Esophagus muscularis mucosa (tissue), 4 donors: ENCODE measurements around the gene ARHGAP24.

Source experiments
- CTCF ChIP-seq, 3 experiments: fragments of 200-600 bp in 2 of 3; fragments of 450-650 bp in 1 of 3; sonication (generic) in 2 of 3; IDR thresholded peaks; one replicate each; pipeline ENCODE4 v1.5.1; 2017 to 2019; ENCODE audit warnings: antibody characterized with exemption in 3 of 3, mild to moderate bottlenecking in 2 of 3, moderate library complexity in 1 of 3
- EP300 ChIP-seq: sonication (generic); formaldehyde crosslinking; IDR thresholded peaks from one replicate; pipeline ENCODE4 v1.6.1; 2017; ENCODE audit warnings: antibody characterized with exemption
- POLR2A ChIP-seq: fragments of 450-650 bp; IDR thresholded peaks from one replicate; pipeline ENCODE4 v1.6.1; 2017; ENCODE audit warnings: antibody characterized with exemption, moderate library complexity, mild to moderate bottlenecking, low read depth
- POLR2AphosphoS5 ChIP-seq, 2 donors: sonication (generic); formaldehyde crosslinking; IDR thresholded peaks; one replicate each; pipeline ENCODE4 v1.6.1; 2017; ENCODE audit warnings: antibody characterized with exemption in 2 of 2

GRCh38 chr4:85658766-85659439, 184.0 kb downstream of the ARHGAP24 start:
- no peak for TF ChIP-seq POLR2AphosphoS5 (IDR thresholded peaks at IDR 0.05)
- no peak for TF ChIP-seq CTCF (IDR thresholded peaks at IDR 0.05)
- TF ChIP-seq POLR2A, result no peak
- TF ChIP-seq EP300, result no peak
